NCI-H1092 treated with DMSO at 0.1 percent for 48 hours (cell line): ENCODE data around the gene SETDB2.

Experiments used
- DNase-seq: peaks from one replicate; lab custom pipeline; 2025; lab: John Stamatoyannopoulos, UW

Gene SETDB2

GRCh38 chr13:49443704-49444523 lies at the start of gene SETDB2, which contains the start of gene CAB39L:
Gene SETDB2, plus strand, starts transcription at chr13:49444274. Its CDS starts 7,620 bp downstream, at chr13:49451894.
Gene CAB39L, minus strand, starts transcription at chr13:49444064. Its CDS starts 61,154 bp downstream, at chr13:49382910.
- DNase-seq: peak; percentile 97

- DNase-seq: no peak
Observed at GRCh38 chr13:49395451-49395865, 48.6 kb upstream of the SETDB2 start.

- DNase-seq: no peak
Observed at GRCh38 chr13:49395878-49396380, 48.1 kb upstream of the SETDB2 start.

GRCh38 chr13:49399801-49400472 lies 44.1 kb upstream of the SETDB2 start:
- DNase-seq: no peak

GRCh38 chr13:49400755-49401659 lies 43.1 kb upstream of the SETDB2 start:
- no peak for DNase-seq

GRCh38 chr13:49403996-49404702 lies 39.9 kb upstream of the SETDB2 start:
- no peak for DNase-seq

- DNase-seq: no peak
Observed at GRCh38 chr13:49404703-49405020, 39.4 kb upstream of the SETDB2 start.

GRCh38 chr13:49407068-49407467 lies 37.0 kb upstream of the SETDB2 start:
- DNase-seq: no peak

GRCh38 chr13:49407936-49408335 lies 36.1 kb upstream of the SETDB2 start:
- DNase-seq: no peak

- no peak for DNase-seq
Observed at GRCh38 chr13:49409008-49409407, 35.1 kb upstream of the SETDB2 start.

- DNase-seq: no peak
Observed at GRCh38 chr13:49410006-49410405, 34.1 kb upstream of the SETDB2 start.

GRCh38 chr13:49410477-49410876 lies 33.6 kb upstream of the SETDB2 start:
- no peak for DNase-seq

GRCh38 chr13:49411353-49411752 lies 32.7 kb upstream of the SETDB2 start:
- no peak for DNase-seq

GRCh38 chr13:49412749-49413148 lies 31.3 kb upstream of the SETDB2 start:
- DNase-seq: no peak

GRCh38 chr13:49417161-49417560 lies 26.9 kb upstream of the SETDB2 start:
- DNase-seq: no peak

- no peak for DNase-seq
Observed at GRCh38 chr13:49418206-49418605, 25.9 kb upstream of the SETDB2 start.

- no peak for DNase-seq
Observed at GRCh38 chr13:49419276-49419675, 24.8 kb upstream of the SETDB2 start.

GRCh38 chr13:49421391-49421790 lies 22.7 kb upstream of the SETDB2 start:
- no peak for DNase-seq

- no peak for DNase-seq
Observed at GRCh38 chr13:49424011-49424560, 20.0 kb upstream of the SETDB2 start.

GRCh38 chr13:49428041-49428763 lies 15.9 kb upstream of the SETDB2 start:
- DNase-seq: no peak

- no peak for DNase-seq
Observed at GRCh38 chr13:49429121-49429520, 15.0 kb upstream of the SETDB2 start.
